ENCODE data around the gene PPM1K.
A peak's percentile ranks its signal among the peaks of the same experiment; 100 is the strongest.
"Not testable (repeated sequence)": the region's sequence is repeated elsewhere in the genome, so short reads cannot be mapped to it uniquely, and the experiment has no call there.

Gene PPM1K

DNA sequence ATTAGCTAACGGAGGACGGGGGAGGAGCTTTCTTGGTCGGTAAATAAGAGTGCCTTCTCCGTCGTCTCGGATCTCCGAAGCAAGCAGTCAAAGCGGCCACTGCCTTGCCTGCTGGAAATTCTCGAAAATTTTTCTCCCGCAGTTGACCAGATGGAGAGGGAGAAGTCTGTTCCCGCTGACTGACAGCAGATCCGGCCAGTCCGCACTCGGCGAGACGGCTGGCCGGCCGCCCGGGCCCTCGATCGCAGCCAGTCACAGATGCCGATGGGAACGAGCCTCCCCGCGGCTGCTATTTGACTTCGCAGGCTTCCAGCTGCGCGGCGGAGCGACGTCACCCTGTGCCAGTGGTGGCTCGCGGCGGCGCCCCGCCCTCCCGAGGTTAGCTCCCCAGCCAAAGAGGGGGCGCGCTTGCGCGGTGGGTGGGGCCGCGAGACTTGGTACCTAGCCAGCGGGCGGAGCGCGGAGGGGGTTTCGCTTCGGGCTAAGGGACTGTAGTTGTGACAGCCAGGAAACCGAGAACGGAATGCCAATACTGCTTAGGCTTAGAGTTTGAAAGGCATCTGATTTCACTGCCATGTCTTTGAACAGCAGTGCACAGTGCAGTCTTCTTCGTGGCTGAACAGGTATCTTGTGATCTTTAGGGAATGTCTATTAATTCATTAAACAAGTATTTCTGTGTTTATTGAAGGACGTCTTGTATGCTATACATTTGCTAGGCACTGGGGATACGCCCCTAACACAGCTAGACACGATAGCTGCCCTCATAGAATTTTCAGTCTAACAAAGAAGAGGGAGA, at the start of gene PPM1K:
PPM1K (minus strand) TSS at position 123 of the 796 bp plus-strand sequence. CDS start 5,978 bp downstream, outside the sequence.
- peak; percentile 98 for DNase-seq (ENCODE audit: low spot score)

DNA sequence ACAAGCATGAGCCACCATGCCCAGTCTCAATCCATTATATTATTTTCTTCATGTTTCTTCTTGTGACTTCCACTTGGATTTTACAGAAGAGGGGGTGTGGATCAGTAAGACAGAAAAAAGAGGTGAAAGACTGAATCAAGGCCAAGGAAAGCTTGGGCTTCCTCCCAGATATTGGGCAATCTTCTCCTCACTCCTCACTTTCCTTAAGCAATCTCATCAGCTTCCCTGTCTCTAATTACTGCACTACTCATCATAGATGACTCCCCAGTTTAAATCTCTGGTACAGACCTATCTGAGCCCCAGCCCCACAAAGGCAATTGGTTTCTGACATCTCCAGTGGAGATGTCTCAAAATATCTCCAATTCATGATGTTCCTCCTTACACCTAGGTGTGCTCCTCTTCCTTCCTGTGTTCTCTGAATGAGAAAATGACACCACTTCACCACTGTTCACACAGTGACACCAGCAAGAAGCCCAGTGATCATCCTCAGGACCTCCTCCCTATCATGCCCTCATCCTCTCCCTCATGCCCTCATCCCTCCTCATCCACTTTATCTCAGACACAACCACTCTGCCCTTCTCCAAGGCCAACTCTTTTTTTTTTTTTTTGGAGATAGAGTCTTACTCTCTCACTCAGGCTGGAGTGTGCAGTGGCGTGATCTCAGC, 49.5 kb upstream of the PPM1K start:
- DNase-seq (ENCODE audit: low spot score), result no peak

- no peak for DNase-seq (ENCODE audit: low spot score)
These were observed 43.3 kb upstream of the PPM1K start for GRCh38 chr4:88327665-88328064.

DNA sequence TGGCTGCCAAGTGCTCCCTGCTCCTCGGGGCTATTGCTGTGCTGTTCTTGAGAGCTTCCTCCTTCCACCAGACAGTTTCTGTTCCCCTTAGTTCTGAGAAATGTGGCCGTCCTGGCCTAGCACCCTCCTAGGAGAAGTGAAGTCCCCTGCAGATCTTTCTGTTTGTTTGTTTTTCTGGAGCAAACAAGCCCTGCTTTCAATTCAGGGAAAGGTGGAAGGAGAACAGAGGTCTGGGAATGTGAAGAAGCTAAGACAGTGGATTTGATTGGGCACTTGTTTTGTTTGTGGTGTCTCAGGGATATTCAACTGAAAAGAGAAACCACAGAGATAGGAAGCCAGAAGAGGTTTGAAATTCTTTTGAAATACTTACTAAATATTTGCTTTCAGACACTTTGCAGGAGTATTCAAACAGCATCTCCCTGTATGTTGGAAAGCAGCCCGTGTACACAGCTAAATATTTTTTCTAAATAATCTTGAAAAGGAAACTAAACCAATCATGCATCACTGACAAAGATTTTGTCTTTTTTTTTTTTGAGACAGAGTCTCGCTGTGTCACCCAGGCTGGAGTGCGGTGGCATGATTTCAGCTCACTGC, 36.5 kb upstream of the PPM1K start:
- no peak for DNase-seq (ENCODE audit: low spot score)

GRCh38 chr4:88320224-88320779, 35.9 kb upstream of the PPM1K start:
- no peak for DNase-seq (ENCODE audit: low spot score)

DNA sequence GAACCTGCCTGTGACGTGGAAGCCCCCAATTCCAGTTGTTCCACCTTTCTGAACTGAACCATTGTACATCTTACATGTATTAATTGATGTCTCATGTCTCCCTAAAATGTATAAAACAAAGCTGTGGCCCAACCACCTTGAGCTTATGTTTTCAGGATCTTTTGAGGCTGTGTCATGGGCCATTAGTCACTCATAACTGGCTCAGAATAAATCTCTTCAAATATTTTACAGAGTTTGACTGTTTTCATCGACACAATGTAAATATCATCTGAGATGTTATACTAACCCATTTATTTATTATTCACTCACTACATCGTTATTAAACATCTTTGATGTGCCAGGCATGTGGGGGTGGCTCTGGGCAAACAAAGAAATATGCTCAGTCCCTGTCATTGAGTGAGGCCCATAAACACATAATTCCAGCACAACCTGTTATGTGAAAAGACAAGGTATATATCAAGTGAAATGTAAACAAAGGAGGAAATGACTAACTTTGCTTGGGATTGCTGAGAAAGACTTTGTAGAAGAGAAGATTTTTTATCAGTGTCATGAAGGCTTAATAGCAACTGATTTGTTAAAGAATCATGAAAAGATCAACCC, 34.5 kb upstream of the PPM1K start:
- DNase-seq (ENCODE audit: low spot score), result no peak

DNA sequence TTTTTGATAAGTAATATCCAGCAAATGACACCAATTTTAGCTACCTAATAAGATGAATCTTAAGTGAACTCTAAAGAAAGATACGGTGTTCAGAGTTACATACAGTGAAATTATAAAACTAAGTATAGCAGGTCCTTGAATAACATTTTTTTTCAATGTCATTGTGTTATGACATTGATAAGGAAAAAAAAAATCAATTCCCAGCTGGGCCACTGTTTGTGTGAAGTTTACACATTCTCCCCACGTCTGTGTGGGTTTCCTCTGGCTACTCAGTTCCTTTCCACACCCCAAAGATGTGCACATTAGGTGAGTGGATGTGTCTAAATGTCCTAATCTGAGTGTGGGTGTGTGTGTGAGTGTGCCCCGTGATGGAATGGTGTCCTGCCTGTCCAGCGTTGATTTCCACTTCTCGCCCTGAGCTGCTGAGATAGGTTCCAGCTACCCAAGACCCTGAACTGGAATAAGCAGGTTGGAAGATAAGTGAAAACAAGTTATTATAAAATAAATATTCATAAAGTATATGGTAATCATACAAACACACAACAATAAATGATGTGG, 31.2 kb upstream of the PPM1K start:
- no peak for DNase-seq (ENCODE audit: low spot score)

GRCh38 chr4:88313088-88313624, 28.8 kb upstream of the PPM1K start:
- DNase-seq (ENCODE audit: low spot score), result not testable (repeated sequence)

GRCh38 chr4:88308587-88308986, 24.2 kb upstream of the PPM1K start:
- DNase-seq (ENCODE audit: low spot score), result no peak

DNA sequence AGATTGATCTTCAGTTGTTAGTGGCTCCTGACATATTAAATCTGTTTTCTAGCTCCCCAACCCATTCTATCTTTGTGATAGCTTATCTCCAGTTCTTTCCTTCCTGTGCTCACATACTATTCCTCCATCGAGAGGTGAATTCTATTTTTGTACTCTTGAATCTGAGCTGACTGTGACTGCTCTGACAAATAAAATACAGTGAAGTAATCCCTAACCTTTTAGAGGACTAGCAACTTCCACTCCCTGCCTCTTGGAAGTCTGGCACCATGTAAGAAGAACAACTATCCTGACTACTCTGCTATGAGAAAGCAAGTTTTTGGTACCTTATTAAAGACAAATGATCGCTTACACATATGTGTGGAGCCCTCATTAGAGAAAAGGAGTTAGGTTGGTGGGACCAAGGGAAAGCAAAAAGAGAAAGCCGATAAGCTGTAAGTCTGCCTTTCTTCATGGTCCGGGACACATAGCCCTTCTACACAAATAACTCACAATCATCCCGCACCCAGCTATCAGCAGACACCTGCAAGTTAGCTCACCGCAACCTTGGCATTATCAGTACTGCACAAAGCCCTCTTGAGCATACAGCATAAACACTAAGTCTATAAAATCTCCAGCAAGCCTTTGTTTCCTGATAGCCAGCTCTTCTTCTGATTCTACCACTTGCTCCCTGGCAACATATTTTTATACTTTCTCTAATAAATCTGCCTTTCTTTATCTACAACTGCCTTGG, 13.5 kb upstream of the PPM1K start:
- no peak for DNase-seq (ENCODE audit: low spot score)

DNA sequence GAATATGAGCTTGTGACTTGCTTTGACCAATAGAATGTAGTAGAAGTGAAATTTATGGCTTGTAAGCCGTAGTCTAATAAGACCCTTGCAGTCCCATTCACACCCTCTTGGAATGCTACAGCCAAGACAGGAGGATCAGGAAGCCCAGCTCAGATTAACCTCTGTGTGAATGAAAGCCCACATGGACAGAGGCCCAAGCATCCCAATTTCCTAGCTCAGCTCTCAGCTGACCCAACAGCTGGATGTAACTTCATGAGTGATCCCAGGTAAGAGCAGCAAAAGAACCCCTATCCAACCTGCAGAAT, 12.8 kb upstream of the PPM1K start:
- DNase-seq (ENCODE audit: low spot score), result no peak

DNA sequence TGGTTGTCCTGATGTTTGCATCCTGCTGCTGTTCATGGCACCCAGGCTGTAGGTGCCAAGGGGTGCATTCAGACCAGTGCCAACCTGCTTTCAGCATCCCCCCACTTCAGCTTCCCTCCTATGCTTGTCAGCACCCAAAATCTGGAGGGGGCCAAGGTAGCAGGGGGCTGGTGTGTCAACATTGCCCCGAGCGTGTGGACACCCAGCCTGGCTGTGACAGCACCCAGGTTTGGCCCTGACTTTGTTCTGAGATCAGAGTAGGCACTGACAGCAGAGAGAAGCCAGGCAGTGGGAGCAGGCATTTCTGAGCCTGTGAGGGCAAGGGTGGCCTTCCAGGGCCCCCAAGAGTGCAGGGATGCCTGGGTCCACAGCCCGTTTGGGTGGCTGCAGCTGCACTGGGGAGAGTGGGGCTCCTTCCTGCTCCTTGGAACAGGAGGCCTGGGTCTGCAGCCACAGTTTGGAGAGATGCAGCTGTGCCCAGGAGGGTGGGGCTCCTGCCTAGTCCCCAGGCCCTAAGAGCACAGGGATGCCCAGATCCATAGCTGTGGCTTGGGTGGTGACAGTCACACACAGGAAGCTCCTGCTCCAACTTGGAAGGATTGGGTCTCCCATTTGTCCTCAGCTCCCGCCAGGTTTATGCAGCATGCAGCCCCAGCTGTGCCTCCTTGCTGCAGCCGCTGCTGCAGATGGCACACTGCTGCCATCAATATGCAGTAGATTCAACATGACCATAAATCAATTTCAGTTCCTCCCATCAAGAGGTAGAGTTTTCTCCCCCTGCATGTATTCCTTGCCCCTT, 12.3 kb upstream of the PPM1K start:
- no peak for DNase-seq (ENCODE audit: low spot score)

GRCh38 chr4:88295656-88296055, 11.3 kb upstream of the PPM1K start:
- no peak for DNase-seq (ENCODE audit: low spot score)

DNA sequence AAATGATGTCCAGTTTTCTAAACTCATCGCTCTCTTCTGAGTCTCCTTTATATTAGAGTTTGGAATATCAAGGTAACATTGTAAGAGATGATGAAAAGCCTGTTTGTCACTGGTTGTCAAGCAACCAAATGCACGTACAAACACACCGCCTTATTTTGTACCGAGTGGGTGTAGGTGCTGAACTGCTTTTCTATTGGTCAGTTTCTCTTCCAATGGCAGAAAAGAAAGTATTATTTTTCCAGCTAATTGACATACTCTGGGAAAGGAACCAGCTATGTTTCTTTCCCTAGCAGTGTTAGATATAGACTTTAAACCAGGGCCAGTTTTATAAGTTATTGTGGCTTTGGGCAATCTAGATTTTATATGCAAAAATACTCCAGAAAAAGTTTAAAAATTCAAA, 6.6 kb upstream of the PPM1K start:
- no peak for DNase-seq (ENCODE audit: low spot score)

DNA sequence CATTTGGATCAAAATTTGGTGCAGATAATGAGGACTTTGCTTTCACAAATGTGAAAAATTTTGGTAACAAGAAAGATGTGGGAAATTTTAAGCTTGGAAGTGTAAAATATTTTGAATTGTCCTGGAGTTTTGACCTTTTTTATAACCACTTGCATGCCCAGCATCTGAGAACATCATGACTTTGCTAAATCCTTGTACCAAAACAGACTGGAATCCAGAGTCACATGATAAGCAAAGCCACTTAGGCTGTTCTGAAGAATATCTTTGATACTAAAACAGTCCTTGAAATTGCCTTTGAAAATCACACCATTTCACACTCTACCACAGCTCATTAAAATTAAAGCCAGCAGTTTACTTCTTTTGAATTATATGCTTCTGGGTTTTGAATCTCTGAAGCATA, 2.5 kb upstream of the PPM1K start:
- DNase-seq (ENCODE audit: low spot score), result peak; percentile 59

GRCh38 chr4:88285235-88285653, 883 bp upstream of the PPM1K start:
- DNase-seq (ENCODE audit: low spot score), result no peak

GRCh38 chr4:88283661-88284438, 511 bp downstream of the PPM1K start:
- no peak for DNase-seq (ENCODE audit: low spot score)

DNA sequence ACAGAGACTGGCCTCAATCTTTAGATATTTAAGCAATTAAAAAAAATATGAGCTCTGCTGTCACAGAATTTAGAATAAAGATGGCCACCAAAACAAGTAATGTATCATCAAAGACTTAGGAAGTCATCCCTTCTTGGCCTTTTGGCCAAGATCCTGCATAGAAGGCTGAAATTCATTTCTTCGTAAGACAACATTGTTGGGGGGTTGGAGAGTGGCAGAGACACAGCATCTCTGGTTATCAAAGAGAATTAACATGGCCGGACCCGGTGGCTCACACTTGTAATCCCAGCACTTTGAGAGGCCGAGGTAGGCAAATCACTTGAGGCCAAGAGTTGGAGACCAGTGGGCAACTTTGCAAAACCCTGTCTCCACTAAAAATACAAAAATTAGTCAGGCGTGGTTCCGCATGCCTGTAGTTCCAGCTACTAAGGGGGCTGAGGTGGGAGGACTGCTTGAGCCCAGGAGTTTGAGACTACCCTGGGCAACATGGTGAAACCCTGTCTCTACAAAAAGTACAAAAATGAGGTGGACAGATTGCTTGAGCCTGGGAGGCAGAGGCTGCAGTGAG, 4.0 kb downstream of the PPM1K start:
- DNase-seq (ENCODE audit: low spot score), result no peak

DNA sequence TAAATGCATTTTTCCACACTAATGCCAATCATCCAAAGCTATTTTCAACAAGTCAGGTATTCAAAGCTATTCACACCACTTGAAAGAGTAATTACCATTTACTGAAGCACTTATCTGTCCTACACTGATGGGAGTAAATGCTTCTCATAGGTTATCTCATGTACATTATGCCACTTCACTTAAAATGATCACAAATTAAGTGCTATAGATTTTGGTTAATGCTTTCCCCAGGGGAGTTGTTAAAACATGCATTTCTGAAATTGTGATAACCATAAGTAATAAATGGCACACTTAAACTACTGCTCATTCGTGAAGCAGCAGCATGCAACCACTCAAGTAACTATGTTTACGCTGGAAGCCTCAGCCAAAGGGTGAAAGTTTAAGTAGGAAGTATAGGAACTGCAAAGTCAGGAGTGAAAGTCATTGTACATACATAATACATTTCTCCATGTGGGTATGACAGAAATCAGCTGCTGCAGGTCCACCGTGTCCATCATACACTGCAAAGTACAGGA, 6.6 kb downstream of the PPM1K start:
- no peak for DNase-seq (ENCODE audit: low spot score)
